ENCODE results near the gene NT5C.

Gene NT5C

GRCh38 chr17:75091855-75092327 lies 39.7 kb downstream of the NT5C start:
- no peak for DNase-seq (ENCODE audit: low spot score)

DNA sequence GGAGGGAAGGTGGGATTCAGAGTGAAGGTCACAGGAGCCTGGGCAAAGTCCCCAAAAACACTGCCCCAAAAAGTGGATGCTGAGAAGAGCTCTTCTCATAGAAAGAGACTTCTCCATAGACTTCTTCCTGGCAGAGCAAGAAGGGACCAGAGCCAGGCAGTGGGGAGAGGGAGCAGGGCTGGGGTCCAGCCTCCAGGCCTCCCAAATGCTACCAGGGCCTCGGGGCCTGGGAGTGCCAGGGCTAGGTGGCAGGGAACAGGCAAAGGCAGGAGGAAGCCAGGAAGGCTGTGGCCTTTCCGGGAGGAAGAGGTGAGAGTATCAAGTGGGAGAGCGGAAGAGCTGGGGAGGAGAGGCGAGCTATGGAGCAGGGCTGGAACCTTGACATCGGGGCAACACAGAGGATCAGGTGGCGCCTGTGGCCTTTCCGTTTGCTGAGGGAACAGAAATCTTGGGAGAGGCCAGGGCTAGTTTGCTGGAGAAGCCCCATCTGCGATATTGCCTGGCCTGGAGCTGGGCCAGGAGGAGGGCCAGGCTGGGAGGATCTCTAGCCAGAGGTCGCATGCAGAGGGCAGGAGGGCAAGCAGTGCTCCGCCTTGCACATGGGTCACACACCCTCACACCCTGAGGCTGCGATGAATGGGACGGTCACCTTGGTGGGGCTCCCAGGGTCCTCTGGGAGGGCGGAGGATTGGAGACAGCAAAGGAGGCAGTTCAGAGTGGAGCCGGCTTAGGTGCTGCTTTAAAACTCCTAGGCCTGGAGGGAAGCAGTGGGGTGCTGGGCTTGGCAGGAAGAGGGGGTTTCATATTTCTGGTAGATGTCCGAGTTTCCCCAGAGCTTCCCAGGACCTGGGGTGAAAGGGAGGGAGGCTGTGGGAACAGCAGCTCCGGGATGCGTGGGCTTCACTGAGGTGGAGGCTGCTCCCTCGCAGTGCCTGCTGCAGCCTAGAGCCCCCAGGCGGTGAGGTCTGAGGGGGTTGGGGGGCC lies 40.4 kb downstream of the NT5C start:
- DNase-seq (ENCODE audit: low spot score): peak; percentile 35

- no peak for DNase-seq (ENCODE audit: low spot score)
Measured at GRCh38 chr17:75088465-75089417, 42.8 kb downstream of the NT5C start.

DNA sequence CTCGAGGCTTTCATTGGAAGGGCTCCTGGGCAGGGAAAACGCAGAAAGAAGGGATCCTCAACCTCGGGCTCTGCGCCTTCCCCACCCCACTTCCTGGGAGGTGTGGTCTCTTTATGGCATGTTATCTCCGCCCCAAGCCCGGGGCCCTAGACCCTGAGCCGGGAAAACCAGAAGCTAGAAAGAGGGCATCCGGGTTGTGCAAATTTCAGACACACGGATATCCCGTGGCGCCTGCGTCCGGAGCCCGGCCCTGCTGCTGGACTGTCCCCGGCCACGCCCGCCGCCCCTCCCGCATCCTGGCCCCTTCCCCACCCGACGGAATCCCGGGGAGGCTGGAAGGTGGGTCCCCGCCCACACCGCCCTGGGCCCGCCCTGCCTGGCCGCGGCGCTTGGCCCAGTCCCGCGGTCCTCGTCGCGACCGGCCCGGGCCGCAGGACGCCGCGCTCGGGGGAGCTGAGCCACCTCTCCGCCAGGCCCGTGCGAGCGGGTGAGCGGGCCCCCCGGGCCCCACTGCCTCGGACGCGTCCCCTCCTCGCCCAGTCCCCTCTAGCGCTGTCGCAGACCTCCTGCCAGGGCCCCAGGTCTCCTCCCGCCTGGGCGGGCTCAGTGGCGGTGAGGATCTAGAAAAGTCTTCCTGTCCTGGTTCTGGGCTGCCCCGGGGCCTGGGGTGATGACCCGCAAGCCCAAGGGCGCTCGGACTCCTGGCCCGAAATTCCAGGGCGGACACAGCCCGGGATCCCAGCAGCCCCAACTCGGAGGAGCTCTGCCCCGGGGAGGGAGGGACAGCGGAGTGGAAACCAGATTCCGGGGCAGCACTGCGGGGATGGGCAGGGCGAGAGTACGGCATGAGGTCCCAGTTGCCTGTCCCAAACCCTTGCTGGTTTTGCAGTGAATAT lies 43.7 kb downstream of the NT5C start, which contains the start of gene SLC16A5:
SLC16A5 (plus strand) TSS at position 397 of the 896 bp plus-strand sequence. CDS start 5,683 bp downstream, outside the sequence.
- DNase-seq (ENCODE audit: low spot score): peak; percentile 63

DNA sequence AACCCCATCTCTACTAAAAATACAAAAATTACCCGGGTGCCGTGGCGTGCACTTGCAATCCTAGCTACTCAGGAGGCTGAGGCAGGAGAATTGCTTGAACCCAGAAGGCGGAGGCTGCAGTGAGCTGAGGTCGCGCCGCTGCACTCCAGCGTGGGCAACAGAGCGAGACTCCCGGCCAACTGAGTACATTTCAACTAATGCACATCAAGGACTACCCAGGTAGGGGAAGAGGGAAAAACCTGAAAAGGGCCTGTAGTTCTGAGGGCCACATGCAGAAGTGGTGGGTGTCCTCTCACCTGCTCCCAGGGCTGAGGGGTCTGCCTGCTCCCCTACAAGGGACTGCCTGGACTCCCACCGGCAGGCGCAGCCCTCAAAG lies 44.4 kb downstream of the NT5C start:
- DNase-seq (ENCODE audit: low spot score): no peak

DNA sequence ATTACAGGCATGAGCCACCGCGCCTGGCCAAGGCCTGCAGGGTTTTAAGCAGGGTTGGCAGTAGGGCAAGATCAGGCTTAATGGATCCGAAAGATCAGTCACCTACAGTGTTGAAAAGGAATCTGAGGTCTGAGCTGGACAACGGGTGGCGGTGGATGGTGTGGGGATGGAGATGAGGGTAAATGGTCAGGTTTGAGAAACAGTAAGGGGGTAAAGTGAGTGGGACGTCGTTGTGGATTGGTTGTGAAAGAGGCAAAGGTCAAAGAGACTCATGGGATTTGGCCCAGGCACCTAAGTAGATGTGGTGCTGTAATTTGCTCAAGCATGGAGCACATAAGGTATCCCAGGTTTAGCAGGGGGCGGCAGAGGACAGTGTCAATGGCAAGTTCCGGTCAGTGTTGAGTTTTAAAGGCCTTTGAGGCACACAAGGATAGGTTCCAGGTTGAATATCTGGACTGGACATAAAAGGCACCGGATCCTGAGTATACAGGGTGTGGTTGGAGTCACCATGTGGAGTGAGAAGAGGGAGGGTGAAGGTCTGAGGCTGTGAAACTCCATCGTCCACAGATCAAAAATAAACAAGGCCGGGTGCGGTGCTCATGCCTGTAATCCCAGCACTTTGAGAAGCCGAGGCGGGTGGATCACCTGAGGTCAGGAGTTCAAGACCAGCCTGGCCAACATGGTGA lies 44.9 kb downstream of the NT5C start:
- DNase-seq (ENCODE audit: low spot score): no peak

- peak; percentile 66 for DNase-seq (ENCODE audit: low spot score)
Measured at GRCh38 chr17:75084039-75084660, 47.4 kb downstream of the NT5C start.

DNA sequence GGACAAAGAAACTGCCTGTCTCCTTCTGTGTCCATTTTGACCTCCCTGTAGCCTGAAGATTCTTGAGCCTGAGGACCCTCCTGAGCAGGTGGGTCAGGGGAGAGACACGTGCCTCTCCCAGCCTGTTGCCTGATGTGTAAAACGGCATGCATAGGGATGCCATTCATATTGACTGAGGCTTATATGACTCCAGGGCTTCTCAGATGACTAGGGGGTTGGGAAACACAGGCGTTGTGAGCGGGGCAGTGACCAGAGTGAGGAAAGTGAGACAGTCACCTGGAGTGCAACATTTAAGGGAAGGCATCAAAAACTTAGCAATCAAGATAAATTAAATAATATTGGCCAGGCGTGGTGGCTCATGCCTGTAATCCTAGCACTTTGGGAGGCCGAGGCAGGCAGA lies 48.9 kb downstream of the NT5C start:
- no peak for DNase-seq (ENCODE audit: low spot score)

- no peak for DNase-seq (ENCODE audit: low spot score)
Measured at GRCh38 chr17:75081611-75082540, 49.7 kb downstream of the NT5C start.
